ENCODE measurements around the gene CCM2L.

The CCM2L gene

DNA sequence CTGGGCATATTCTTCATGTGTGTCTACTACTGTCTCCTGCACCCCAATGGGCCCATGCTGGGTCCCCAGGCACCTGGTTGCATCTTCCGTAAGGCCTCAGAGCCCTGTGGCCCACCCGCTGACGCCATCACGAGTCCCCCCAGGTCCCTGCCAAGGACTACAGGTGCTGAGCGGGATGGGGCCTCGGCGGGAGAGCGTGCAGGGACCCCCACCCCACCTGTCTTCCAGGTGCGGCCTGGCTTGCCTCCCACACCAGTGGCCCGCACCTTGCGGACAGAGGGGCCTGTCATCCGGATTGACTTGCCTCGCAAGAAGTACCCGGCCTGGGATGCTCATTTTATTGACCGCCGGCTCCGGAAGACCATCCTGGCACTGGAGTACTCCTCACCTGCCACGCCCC lies 13.2 kb upstream of the CCM2L start:
- no peak for DNase-seq

DNA sequence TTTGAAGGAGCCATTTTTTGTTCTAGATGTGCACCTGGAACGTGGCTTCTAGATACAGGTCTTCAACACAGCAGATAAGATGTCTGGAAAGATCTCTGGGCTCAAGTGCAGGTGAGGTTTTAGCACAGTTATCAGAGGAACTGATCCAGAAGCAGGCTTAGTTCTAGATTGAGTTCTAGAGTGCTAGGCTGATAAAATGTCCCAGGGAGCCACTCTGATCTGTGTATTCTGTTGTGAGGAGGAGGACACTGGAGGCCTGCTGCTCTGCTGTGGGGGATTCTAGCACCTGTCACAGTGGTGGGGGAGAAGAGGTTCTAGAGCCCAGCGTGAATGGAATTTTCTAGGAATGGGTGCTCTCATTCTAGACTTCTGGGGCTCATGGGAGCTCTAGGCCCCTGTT lies 12.0 kb upstream of the CCM2L start:
- DNase-seq: no peak

DNA sequence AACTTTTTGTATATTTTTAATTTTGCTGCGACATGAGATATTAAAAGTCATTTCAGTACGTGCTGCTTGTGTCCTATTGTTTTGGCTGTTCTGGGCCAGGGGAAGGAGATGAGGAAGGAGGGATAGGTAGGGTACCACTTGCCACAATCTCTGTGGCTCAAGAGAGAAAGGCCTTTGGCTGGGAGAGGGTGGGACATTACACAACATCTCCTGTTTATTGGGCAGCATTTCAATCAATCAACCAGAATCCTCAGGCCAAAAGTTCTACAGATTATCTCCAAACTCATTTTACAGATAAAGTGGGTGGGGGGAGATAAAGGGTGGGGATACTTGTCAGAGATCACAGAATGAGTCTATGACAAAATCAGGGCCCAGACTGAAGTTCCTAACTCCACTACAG lies 6.9 kb upstream of the CCM2L start:
- DNase-seq: no peak

DNA sequence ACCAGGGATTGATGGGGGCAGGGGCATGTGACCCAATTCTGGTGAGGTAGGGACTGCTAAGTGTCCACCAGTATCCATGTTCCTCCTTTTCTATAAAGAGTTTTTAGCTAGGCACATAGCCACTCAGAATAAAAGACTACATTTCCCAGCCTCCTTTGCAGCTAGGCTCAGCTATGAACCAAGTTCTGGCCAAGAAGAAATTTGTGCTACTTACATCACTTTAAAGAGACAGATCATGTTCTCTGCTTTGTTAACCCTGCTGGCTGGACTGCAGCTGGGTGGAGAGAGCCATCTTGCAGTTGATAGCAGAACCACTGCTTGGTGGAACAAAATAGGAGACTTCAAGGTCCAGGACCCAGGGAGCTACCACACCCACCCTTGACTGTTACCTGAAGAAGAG lies 5.3 kb upstream of the CCM2L start:
- DNase-seq: no peak

DNA sequence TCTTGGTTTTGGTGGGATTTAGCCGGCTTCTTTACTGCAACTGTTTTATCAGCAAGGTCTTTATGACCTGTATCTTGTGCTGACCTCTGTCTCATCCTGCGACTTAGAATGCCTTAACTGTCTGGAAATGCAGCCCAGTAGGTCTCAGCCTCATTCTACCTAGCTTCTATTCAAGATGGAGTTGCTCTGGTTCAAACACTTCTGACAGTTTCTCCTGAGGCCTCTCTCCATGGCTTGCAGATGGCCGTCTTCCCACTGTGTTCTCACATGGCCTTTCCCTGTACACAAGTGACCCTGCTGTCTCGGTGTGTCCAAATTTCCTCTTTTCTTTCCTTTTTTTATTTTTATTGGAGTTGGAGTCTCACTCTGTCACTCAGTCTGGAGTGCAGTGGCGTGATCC lies 4.2 kb upstream of the CCM2L start:
- no peak for DNase-seq

DNA sequence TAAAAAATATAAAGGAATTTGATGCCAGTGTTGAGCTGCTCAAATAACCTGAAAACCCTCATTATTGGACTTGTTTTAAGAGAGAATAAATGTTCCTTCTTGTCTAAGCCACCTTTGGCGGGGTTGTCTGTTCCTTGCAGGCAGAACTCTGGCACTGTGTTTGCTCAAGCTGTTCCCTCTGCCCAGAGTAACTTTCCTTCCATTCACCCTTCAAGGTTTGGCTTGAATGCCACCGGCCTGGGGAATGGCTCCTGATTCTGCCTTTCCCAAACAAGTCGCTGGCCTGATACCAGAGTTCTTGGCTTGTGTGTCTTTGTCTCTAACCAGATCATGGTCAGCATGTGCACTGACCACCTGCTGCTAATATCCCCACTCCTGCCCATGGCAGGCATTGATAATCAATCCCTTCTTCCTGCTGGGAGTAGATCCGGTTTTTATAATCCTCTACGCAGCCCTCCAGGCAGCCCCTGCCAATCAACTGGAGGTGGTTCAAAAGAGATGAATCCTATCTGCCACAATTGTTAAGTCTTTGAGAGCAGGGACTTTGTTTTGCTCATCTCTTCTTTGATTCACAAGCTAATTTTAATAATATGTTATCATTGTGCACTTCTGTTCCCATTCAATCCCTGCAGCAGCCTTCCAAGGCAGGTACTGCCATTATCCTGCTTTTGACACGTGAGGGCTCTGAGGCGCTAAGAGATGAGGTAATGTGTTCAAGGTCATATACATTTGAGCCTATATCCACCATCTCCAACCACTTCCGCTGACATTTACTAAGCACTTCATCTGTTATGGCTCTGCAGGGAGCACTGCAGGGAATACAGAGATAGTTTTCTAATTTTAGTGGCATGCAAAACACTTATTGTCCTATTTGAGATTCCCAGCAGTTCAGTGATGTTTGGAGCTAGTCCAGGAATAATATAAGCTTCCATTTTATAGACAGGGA lies 3.1 kb upstream of the CCM2L start:
- DNase-seq: no peak

DNA sequence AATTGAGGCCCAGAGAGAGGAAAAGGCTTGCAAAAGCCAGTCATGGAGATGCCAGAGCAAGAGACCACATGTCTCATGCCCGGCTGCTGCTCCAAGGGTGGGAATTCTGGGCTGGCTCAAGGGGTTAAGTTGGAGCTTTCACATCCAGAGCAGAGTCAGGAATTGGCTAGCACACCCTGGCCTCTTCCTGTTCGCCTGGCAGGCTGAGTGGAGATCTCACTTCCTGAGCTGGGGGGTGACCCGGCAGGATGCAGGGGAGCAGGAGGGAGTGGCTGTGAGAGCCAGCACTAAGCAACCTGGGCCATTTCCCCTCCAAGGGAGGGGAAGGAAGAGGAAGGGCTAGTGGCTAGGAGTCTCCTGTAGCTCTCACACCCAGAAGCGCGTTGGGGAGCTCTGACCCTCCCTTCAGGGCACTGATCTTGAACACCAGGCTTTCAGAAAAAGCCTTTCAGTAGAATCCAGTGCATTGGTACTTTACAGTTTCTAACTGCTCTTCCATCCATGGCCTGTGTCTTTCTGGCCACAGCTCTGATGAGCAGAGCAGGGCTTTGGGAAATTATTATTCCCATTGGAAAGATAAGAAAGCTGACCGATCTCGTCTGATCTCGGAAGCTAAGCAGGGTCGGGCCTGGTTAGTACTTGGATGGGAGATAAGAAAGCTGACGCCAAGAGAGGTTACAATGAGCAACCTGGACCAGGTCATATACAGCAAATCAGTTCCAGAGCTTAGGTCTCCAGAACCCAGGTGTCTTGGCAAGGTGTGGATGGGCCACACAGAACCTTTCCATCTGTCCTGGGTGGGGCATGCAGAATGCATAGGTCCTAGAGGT lies 2.2 kb upstream of the CCM2L start:
- no peak for DNase-seq

DNA sequence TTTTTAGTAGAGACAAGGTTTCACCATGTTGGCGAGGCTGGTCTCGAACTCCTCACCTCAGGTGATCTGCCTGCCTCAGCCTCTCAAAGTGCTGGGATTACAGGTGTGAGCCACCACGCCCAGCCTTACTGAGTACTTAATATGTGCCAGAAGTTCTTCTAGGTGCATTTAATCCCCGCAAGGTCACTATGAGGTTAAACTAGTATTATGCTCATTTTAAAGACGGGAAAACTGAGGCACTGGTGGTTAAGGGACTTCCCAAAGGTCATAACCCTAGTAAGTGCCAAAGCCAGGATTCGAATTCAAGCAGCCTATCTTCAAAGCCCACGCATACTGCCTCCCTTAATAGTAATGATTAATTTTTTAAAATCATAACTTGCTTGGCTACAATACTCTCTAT lies 674 bp upstream of the CCM2L start:
- no peak for DNase-seq

DNA sequence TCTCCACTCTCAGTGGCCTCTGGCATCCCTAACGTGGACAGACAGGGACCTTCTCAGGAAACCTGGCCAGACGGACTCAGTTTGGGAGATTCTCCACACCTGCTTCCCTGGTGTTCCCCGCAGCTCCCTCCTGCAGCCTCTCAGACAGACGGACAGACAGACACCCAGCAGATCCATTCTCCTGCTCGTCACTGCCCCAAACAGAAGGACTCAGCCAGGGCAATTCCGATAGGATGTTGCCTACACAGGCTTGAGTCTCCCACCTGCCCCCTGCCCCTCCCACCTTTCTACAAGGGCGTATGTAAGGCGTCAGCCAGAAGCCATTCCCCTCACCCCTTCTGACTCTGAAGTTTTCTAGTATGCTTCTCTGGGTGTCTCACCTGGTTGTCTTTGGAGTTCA lies 428 bp downstream of the CCM2L start:
- DNase-seq: no peak

DNA sequence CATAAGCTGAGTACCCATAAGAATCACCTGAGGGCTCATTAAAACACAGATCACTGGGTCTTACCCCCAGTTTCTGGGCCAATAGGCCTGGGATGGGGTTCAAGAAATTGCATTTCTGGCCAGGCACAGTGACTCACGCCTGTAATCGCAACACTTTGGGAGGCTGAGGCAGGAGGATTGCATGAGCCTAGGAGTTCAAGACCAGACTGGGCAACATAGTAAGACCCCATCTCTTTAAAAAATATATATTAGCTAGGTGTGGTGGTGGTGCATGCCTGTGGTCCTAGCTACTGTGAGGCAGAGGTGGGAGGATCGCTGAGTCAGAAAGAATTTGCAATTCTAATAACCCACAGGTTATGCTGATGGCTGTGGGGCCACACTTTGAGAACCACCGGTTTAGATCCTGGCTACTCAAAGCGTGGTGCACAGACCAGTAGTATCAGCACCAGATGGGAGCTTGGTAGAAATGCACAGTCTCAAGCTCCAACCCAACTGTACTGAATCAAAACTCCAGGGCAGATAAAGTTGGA lies 2.0 kb downstream of the CCM2L start:
- no peak for DNase-seq

DNA sequence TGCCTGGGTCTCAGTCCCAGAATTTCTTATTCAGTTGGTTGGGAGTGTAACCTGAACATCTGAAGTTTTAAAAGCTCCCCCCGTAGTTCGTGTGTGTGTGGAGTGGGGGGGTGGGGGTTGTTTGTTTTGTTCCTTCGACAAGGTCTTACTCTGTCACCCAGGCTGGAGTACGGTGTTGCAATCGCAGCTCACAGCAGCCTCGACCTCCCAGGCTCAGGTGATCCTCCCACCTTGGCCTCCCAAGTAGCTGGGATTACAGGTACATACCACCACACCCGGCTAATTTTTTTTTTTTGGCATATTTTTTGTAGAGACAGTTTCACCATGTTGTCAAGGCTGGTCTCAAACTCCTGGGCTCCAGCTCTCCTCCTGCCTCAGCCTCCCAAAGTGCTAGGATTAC lies 3.1 kb downstream of the CCM2L start:
- no peak for DNase-seq

DNA sequence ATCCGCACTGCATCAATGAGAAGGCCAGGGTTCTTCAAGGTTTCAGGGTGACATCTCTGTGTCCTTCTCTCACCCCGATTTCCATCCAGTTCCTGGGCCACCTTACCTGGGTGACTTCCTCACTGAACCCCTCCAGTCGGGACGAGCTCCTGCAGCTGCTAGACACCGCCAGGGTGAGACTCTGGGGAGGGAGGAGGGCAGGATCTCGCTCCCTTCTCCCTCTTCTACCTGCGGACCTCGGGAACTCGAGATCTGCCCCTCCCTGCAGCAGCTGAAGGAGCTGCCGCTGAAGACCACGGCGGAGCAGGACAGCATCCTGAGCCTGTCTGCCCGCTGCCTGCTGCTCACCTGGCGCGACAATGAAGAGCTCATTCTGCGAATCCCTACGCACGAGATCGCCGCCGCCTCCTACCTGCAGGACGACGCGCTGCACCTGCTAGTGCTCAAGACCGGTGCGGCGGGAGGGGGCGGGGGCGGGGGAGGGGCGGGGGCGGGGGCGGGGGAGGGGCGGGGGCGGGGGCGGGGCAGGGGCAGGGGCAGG lies 7.5 kb downstream of the CCM2L start:
- peak; percentile 26 to 32 for DNase-seq

DNA sequence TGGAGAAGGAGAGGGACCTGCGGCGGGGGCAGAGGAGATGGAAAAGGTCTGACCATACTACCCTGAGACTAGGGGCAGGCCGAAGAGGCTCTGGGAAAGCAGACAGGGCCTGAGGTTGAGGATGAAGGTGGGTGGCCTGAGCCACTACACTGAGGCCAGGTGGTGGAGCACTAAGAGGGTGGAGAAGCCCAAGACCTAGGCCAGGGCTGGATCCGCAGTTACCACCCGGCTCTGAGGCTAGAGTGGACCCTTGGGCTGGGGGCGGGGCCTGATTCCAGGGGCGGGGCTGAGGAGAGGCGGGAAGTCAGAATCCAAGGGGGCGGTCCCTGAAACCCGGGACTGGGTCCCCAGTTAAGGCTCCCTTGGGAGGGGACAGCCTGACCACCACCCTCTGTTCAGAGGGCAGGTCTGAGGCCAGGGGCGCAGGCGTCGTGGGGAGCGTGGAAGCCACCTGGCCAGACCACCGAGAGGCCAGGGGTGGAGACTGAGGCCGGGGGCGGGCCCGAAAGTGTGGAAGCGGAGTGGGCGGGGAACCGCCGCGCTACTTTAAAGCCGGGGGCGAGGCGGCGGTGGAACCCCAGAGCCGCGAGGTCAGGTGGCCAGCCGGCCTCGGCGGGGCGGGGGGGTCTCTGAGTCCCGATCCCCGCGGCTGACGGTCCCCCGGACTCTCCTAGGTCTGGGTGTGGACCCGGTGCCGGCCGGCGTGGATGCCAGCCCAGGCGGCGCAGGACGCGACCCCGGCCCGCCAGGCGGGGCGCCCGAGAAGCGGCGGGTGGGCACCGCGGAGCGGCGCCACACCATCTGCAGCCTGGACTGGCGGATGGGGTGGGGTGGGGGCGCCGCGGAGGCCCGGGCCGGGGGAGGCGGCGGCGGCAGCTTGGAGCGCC lies 8.3 kb downstream of the CCM2L start:
- peak; percentile 67 to 71 for DNase-seq

DNA sequence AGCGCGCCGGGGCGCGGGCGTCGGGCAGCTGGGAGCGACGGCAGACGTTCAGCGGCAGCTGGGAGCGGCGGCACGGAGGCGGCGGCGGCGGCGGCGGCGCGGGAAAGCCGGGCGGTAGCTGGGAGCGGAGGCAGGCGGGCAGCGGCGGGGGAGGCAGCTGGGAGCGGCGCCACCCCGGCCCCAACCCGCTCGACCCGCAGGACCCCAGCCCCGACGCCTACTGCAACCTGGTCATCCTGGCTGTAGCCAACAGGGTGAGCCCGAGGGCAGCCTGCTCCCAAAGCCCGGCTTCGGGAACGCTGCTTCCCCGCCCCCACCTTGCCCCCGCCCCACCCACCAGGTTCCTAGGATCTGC lies 8.9 kb downstream of the CCM2L start:
- peak; percentile 9 to 18 for DNase-seq

DNA sequence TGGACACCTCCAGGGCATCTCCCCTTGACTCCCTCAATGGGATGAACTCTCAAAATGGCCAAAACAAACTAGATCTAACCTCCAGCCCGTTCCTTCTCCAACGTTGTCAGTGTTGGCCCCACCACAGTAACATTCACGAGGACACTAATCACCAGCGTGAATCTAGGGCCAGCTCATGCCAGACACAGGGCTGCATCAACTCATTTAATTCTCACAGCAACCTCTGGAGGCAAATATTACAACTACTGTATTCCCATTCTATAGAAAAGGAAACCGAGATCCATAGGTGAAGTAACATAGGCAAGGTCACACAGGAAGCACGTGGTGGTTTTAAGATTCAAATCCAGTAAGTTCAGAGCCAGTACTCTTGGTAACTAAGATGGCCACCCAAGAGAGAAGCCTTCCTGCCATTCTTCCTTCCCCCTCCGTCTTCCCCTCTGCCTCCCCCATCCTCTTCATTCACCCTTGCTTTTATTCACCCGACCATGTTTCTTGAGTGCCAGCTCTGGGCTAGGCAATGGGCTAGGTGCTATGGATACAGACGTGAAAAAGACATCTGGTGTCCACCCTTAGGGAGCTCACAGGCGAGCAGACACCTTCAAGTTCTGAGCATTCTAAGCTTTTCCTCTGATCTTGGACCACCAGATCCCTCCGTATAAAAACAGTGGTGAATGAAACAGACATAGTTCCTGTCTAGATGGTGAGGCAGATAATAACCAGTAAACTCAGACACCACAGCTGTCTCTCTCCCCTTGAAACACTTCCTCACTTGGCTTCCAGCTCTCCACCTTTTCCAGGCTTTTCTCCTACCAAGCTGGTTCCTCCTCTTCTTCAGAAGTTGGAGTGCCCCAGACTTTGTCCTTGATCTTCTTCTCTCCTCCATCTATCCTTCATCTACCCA lies 9.6 kb downstream of the CCM2L start:
- DNase-seq: no peak

DNA sequence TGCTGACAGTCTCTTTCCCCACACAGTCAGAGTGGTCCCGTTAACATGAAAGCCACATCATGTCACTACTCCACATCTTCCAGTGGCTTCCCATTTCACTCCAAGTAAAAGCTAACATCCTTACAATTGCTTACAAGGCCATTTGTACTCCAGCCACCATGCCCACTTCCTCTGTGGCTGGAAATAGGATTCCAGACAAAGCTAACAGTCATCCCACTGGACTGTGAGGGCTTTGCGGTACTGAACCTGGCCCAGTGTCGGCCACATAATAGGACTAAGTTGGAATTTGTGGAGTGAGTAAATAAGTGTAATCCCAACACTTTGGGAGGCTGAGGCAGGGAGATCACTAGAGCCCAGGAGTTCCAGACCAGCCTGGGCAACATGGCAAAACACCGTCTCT lies 10.9 kb downstream of the CCM2L start:
- DNase-seq: no peak

DNA sequence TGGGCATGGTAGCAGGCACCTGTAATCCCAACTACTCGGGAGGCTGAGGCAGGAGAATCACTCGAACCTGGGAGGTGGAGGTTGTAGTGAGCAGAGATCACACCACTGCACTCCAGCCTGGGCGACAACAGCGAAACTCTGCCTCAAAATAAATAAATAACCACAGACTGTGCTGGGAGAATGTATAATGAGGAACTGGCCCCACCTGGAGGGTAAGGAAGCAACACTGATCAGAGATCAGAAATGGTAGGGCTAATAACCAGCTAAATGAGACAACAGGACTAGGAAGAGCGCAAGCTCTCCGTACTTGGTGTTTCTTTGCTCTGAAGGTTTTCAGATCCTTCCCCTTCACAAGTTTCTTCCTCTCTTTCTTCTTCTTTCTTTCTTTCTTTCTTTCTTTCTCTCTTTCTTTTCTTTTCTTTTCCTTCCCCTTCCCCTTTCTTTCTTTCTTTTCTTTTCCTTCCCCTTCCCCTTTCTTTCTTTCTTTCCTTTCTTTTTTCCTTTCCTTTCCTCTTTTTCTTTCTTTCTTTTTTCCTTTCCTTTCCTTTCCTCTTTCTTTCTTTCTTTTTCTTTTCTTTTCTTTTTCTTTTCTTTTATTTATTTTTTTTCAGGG lies 14.6 kb downstream of the CCM2L start:
- DNase-seq: no peak

DNA sequence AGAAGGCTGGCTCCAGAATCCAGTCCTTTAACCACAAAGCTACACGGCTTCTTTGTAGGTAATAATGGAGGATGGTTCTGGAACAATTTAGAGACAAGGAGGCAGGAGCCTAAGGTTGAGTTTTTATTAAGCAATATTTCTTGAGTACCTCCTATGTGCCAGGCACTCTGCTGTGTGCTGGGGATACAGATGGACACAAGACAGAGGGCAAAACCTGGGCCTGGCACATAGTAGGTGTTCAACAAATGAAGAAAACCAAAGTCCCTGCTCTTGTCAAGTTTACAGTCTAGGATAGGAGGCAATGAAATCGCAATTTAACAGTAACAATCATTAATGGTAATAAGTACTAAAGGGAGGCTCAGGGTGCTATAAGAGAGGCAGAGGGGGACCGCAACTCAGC lies 17.4 kb downstream of the CCM2L start:
- no peak for DNase-seq

DNA sequence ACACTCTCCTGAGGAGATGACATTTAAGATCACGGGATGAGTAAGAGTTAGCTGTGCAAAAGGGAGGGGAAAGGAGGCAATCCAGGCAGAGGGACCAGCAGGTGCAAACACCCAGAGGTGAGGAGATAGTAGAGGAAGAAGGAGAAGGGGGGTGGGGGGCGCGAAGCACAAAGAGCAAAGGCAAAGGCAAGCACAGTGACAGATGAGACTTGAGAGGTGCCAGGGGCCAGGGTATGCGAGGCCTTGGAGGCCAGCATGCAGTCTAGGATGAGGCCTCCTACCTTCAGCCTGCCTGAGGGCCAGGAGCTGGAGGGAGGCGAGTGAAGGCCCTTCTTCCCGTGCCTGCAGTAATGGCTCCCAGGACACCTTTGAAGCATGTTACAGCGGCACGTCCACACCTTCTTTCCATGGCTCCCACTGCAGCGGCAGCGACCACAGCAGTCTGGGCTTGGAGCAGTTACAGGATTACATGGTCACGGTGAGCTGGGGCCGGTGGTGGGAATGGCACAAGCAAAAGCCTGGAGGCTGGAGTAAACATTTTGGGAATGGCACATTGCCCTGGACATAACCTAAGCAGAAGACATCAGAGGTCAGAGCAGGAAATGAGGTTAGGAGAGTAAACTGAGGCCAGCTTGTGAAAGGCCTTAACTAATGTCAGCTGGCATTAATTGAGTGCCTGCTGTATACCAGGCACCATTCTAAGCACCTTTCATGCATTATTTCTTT lies 18.6 kb downstream of the CCM2L start:
- DNase-seq: no peak

DNA sequence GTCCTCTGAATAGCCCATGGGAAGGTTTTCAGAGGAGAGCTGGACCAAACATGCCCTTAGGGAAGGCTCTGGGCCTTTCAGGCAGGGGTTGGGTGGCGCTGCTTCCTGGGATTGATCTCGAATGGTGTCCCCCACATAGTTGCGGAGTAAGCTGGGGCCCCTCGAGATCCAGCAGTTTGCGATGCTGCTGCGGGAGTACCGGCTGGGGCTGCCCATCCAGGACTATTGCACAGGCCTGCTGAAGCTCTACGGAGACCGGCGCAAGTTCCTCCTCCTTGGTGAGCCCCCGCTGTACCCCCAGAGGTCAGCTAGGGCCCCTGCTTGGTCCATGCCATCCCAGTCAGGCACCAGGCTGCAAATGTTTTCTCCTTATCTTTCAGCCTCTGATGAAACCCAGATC lies 19.3 kb downstream of the CCM2L start:
- no peak for DNase-seq

Measured in activated CD4-positive, alpha-beta T cell treated with anti-CD3 and anti-CD28 coated beads, Interleukin-2, amount 50 U/mL, for 48 hours (primary cell).